Ureter (tissue), 1 donor: ENCODE data around the gene TBC1D4. TPM values are rescaled to one million over a fixed set of nuclear protein-coding genes. Genes with fewer than 3 reads are reported as not detected.
A peak's percentile ranks its signal among the peaks of the same experiment; 100 is the strongest.

Experiments used
- DNase-seq: peaks from one replicate; pipeline ENCODE4 v3.0.0-alpha.2; 2020; ENCODE audit warnings: low spot score
- total RNA-seq: library from RNA; stranded (reverse); gene quantifications from one replicate; pipeline ENCODE4 v1.2.4, GENCODE V29; 2023
- donor health status: DM: yes; HTN: yes; CAD: no.

Gene TBC1D4
- total RNA-seq, 1 donor from 2014 or later, result 28.3 TPM

DNA sequence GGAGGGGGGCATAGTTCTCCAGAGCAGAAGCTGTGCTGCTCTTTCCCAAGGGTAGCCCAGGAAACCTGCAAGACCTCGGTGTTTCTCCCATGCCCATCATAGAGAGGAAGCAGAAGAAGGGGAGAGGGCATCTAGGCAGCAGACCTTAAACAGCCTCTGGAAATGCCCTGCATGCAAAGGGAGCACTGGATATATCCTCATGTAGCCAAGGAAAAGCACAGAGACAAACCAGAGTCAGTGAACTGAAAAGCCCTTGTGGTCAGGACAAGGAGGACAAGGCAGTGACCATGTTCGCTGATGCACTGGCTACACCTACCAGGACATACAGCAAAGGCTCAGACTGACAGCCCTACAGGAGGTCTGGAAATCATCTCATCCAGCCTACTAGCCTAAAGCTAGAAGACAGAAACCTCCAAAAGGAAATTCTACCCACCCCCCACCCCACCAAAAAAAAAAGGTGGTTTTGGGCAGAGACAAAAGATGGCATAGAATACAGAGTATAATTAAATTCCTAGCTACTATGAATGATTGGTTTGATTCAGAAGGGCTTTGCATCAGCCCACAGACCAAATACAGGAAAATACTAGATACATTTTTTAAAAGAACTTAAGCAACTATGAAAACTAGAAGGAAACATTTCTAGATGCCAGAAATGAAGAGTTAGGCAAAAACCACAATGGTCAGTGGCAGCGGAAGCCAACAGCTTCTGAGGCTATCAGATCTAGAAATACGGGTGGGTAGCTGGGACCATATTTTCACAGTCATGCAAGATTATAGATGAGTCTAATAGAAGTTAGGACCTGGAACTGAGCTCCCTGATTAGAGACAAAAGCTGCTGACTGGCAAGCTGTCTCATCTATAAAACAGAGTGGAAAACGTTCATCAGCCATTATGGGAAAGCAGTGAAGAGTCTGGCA, 4.4 kb upstream of the TBC1D4 start:
- DNase-seq, result no peak

DNA sequence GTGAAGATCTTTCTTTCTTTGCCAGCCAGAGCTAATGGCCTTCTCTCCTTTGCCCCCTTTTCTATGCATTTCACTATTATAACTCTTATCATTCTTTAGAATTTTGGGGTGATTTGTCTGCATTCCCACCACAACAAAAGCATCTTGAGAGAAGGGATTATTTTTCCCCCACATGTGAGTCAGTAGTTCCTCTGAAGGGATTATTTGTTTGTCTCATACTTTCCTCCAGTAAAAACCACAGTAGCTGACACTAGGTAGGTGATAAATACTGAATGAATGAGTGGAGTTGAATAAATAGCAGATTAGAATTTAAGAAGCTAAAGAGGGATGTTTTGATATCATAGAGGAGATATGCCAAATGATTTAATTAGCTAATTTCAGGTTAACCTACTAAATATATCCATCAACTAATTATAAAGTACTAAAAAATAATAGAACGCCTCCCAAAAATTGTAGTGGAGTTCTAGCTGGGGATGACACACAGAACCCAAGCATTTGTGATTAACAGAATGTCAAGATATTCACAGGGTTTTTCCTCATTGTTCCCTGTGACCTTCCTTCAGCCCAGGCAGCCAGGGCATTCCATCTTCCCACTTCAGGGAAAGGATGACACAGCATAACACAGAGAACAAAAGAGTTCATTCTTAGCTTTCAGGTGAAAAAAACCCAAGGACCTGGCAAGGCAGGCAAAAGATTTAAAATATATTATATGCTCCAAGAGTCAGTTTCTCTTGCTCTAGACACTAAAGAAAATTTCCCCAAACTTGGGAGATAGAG, 3.5 kb upstream of the TBC1D4 start:
- DNase-seq, result no peak

DNA sequence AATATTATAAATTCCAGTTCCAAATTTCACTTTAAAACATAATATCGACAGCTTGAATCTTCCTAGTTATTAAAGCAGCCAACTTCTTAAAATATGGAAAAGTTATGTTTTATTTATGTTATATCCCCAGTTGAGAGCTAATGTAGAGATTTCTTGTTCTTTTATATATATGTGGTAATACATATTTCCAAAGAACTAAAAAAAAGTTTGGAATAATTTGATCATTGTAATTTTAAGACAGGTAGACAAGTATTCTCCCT, 781 bp upstream of the TBC1D4 start:
- DNase-seq, result no peak

DNA sequence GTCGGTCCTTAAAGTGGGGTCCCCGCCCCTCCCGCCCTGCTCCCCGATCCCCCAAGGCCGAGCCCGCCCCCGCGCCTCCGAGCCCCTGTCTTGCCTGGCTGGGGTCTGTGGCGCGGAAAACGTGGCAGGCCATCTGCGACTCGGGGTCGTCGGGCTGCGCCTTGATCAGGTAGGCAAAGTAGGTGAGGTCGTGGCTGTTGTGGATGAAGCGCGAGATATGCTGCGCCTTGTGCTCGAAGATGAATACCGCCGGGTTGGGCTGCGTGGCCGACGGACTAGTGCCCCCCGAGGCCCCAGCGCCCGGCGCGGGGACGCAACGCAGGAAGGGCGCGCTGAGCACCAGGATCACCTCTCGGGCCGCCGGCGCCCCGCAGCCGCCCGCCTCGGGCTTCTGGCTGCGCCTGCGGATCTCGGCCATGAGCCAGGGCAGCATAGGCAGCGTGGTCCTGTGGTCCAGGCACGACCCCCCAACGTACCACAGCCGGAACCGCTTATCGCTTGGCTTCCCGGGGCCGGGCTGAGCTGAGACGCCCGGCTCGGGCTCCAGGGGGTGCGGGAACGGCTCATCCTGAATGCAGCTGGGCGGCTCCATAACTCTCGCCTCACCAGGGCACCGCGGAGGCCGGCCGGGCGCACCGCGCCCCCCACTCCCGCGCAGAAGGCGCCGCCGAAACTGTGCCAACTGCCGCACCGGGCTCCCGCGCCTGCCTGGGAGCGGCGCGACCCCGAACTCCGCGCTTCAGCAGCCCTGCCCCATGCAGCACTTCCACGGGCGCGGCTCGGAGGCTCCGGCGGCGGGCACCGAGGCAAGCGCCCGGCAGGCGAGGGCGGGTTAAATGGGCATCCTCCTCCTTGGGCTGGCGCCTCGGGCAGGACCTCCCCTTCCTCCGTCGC, 546 bp downstream of the TBC1D4 start:
- peak; percentile 45 for DNase-seq

DNA sequence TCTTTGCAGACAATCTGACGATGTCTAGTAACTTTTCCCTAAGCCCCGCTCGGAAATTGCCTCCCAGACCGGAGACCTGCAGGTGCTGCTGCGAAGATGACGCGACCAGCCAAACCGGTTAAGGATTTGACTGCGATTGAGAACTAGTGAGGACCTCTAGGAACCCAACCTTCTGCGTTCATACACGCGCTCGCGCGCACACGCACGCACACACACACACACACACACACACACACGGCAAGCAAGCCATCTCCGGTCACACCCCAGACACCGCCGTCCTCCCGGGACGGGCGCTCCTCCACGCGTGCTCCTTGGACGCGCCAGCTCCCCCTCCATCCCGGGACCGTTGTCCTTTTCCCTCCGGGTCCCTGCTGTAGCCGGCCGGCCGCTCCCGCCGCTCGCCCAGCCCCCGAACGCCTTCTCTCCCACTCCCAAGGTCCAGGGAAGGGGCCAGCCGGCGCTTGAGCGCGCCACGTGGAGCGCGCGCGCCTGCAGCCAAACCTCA, 1.2 kb downstream of the TBC1D4 start:
- peak; percentile 82 for DNase-seq

DNA sequence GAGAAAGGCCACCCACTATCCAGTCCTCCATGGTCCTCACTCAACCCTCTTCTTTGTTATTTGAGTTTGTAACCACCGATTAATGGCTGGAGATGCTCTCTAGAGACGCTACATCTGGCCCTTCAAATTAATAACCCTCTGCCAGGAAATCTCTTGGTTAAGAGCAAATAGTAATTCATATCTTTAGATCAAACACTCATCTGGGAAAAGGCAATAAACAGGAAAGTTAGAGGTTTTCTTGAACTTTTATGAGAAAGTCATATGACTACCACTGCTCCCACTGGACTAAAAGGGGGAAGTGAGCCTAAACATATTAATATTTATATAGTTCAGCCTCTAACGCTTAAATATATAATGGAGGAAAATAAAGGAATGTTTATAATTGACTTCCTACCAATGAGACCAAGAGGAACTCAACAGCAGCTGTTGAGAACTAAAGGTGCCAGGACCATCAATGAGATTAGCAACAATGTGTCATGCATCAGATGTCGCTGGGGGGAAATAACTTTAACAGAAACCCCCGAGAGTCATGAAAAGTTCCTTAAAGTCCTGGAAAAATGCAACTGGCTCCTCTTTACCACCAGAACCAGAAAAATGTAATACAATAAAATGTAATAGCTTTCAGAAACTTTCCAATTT, 2.7 kb downstream of the TBC1D4 start:
- DNase-seq, result no peak

DNA sequence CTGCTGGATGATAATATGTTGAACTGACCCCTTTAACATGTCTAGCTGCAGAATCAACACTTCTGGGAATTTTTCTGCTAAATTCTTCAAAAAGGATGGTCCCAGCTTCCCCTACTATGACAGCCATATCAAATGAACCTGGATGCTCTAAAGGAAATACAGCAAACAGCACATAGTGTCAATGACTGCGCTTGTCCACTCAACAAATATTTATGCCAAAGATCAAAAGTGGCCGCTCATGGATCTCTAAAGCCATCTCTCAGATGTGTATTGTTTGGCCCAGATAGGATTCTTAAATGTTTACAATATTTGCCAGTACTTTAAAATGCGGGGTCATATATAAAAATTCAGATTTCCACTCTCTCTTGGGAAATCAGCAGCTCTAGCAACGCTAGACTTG, 3.3 kb downstream of the TBC1D4 start:
- no peak for DNase-seq

DNA sequence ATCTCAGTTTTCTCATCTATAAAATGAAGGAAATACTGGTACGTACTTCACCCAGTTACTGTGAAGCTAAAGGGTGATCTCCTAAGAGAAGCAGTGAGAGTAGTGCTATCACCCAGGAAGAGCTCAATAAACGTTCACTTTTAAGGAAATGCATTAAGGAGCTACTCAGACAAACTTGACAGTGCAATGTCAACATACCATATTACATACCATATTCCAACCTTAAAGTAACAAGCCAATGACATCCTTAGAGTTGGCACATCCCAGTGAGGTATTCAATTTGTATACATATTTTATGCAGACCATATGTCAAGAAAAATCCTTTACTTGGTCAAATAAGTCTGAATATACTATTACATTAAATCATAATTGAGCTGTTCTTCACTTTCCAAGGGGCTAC, 7.0 kb downstream of the TBC1D4 start:
- no peak for DNase-seq

DNA sequence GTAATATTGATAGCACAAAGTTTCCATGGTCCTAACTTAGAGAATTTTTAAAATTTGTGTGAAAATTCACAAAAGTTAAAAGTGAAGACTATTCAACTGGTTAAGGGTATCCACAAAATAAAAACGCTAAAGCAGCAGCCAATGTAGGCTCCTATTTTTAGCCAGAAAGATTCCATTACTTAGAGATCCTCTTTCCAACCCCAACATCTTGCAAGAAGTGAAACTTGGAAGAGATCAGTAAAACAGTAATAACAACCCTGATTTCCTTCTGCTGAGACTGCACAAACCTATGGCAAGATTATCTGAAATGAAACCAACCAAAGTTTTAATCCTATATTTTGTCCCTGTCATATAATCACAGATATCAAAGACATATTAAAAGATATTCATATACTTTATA, 8.5 kb downstream of the TBC1D4 start:
- DNase-seq, result no peak

DNA sequence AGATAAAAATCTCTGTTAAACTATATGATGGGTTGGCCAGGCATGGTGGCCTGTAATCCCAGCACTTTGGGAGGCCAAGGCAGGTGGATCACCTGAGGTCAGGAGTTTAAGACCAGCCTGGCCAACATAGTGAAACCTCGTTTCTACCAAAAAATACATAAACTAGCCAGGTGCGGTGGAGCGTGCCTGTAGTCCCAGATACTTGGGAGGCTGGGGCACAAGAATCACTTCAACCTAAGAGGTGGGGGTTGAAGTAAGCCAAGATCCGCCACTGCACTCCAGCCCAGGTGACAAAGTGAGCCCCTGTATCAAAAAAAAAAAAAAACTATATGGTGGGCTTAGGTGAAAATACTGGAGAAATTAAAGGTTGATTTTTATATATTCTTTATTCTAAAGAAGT, 11.3 kb downstream of the TBC1D4 start:
- no peak for DNase-seq

DNA sequence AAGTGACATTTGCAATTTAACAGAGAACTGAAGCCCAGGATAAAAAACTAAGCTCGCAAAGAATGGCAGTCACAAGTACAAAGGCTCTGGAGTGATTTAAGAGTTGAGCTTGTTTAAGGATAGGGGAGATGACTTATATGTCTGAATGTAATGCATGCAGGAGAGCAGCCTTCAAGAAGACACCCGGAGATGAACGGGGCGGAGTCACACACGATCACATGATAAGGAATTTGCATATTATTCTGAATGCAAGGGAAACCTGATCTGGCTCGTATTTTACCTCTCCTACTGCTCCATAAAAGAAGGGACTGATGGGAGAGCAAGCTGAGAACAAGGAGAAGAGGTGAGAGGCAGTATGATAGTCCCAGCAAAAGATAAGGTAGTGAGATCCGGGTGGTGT, 12.9 kb downstream of the TBC1D4 start:
- DNase-seq, result no peak

DNA sequence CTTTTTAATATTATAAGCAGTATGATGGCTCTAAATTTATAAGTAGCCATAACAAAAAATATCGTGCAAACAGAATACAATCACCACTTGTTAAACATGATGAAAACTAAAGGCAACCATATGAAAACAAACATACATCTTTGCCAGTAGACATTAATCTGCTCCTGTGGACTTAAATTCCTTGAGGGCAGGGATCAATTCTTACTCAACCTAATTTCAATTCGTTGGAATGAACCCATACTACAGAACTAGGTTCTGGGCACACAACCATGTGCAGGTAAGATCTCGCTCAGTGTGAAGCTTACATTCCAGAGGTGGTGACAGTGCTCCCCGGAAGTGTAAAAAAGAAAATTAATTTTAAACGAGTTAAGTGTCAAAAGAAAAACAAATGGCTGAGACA, 13.4 kb downstream of the TBC1D4 start:
- no peak for DNase-seq

DNA sequence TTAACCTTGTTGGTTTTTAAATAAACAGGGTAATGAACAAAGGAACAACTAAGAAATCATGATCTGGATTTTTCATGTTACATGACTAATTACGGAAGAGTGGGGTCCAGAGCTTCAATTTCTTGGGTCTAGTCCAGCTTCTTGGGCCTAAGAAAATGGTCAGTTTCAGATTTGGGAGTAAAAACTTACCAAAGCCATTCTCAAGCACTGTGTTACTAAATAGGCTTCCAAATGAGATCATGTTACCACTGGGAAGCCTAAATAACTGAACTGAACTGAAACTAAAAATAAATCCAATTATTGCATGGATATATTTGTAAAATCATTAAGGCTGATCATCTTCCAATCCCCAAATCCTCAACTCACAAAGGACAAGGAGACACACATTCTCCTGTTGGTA, 13.9 kb downstream of the TBC1D4 start:
- DNase-seq, result no peak

DNA sequence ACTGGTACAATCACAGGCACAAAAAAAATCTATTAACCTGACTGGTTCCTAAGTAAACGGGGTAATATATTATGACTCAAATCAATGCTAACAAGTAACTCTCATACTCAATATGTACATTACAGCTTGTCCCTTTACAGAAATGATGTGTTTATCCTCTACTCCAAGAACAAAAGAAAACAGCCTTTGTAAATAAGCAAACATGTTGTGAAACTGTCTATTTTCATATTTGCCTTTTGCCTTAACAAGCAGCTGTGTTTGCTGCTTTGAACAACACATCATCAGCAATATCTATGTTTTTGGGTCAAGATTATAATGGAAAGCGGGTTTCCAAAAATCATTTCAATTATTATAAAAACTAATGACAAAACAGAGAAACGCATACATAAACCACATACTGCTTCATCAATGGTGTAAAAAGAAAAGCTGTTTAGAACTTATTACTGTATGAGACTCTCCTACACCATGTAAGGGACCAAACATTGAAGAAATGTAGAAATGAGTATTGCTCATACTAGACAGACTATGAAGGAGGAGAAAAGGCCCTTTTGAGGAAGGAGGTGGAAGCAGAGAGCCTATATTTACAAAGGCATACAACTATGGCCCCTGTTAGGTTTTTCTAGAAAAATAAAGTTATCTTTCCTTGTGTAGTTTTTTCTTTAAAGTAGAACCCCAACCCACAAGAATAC, 14.8 kb downstream of the TBC1D4 start:
- no peak for DNase-seq

DNA sequence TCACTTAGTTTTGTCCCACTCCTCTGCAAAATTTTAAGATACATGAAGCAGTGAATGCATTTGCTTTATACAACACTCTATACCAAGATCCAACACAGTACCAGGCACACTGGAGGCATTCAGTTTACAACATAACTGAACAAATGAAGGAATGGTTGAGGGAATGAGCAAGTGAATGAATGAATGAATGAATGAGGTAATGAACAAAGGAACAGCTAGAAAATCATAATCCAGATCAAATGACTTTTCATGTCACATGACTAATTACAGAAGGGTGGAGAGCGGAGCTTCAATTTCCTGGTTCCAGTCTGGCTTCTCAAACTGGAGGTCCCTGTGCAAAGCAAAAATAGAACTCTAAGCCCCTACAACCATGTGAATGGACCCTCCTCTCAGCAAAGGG, 16.7 kb downstream of the TBC1D4 start:
- no peak for DNase-seq

DNA sequence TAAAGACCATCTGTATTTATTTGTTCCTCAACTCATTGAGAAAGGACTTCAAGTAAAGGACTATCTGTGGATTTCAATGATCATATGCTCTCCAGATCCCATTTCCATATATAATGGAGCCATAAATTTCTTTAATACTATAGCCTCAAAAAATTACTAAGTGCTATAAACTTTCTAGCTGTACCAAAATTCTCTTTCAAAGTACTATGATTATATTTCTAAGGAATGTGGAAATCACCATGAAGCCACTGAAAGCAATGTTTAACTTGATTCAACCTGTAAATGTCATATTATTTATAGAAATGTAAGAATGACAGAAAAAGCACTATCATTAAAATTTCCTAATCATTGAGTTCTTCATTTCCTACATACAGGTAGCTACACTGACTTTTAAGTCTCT, 20.7 kb downstream of the TBC1D4 start:
- DNase-seq, result no peak

DNA sequence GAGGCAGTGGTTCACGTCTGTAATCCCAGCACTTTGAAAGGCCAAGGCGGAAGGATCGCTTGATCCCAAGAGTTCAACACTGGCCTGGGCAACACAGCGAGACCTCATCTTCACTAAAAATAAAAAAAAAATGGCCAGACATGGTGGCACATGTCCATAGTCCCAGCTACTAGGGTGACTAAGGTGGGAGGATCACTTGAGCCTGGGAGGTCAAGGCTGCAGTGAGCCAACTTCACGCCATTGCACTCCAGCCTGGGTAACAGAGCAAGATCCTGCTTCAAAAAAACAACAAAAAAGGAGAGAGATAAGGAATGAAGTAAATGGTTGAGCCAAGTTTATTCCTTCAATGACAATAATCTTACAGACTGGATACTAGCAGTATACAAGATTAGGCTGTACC, 21.3 kb downstream of the TBC1D4 start:
- DNase-seq, result no peak

DNA sequence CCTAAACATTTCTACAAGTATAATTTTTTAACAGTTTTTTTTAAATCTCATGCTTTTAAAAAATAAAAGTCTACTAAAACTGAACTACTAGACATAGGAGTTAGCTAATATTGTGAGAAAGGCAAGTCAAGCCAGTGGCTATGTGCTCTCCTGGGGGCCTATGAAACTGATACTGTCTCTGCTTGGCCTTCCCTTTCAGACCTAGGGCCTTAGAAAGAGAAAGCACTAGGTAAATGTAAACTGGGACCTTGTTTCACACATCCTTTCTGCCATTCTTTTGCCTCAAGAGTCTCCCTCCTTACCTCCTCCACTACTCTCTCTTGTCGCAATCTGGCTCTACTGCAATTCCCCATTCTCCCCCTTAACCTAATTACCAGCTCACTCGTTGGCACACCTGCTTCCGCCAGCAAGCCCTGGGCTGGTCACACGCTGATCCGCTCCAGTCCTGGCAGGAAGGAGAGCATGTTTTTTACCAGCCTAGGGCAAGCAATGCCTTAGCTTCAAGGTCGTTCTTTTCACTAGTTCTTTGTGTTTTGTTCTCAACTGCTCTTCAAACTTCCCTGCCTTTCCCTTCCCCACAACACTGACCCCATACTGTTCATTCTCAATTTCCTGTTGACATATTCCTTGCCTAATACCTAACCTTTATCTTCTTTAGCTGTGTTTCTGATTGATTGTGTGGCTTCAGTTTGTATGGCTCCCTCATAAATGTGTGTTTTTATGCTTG, 23.1 kb downstream of the TBC1D4 start:
- DNase-seq, result peak; percentile 65

DNA sequence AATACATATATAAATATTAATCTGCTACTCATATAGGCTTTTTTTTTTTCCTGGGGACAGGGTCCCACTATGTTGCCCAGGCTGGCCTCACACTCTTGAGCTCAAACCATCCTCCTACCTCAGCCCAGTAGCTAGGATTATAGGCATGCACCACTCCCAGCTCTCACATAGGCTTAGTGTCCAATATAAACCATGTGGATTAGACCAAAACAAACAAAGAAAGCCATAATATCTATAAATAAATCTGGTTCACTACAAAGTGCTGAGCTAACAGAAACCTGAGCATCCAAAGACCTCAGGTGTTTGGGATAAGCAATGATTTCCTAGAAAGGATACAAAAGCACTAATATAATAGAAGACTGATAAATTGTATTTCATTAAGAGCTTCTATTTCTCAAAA, 26.0 kb downstream of the TBC1D4 start:
- DNase-seq, result no peak

DNA sequence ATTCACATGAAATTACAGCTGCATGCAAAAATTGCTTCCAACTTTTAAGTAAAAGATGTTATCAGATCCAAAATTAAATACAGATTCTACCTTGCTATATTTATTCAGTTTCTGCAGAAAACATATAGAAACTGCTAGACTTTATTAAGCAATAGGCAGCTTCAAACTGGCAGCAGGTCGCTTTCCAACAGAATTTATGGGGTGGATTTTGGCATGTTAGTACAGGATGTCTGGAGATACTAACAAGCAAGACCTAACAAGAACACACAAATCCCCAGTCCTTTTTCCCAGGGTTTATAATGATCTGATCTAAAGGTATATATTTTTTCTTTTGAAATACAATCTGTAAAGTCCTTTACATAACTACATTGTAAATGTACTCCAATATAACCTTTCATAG, 27.5 kb downstream of the TBC1D4 start:
- DNase-seq, result no peak
